ENCODE measurements around the gene RAPSN. TPM values are rescaled to one million over a fixed set of nuclear protein-coding genes. Genes with fewer than 3 reads are reported as not detected.

Gene RAPSN
- total RNA-seq, 1 donor = 0.42 TPM

DNA sequence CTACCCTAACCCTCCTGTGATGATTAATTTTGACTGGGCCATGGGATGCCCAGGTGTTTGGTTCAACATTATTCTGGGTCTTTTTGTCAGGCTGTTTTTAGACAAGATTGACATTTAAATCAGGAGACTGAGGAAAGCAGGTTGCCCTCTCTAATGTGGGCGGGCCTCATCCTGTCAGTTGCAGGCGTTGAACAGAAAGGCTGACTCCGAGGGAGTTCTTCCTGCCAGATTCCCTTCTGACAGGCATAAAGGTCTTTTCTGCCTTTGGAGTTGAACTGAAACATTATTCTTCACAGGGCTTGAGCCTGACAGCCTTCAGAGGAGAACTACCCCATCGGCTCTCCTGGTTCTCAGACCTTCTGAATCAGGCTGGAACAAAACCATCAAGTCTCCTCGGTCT is 18.4 kb downstream of the RAPSN start:
- no peaks in the 10 kb centered on the region for H3K9me3 ChIP-seq (ENCODE audit: low read depth, low read length)
- peaks cover 8% of the 10 kb centered on the region for H3K4me1 ChIP-seq (ENCODE audit: insufficient read depth, low read length)
- H3K27me3 ChIP-seq (ENCODE audit: insufficient read depth, low read length) = no peaks in the 10 kb centered on the region
- no peak overlapping the region for H3K4me3 ChIP-seq (ENCODE audit: low read length)

DNA sequence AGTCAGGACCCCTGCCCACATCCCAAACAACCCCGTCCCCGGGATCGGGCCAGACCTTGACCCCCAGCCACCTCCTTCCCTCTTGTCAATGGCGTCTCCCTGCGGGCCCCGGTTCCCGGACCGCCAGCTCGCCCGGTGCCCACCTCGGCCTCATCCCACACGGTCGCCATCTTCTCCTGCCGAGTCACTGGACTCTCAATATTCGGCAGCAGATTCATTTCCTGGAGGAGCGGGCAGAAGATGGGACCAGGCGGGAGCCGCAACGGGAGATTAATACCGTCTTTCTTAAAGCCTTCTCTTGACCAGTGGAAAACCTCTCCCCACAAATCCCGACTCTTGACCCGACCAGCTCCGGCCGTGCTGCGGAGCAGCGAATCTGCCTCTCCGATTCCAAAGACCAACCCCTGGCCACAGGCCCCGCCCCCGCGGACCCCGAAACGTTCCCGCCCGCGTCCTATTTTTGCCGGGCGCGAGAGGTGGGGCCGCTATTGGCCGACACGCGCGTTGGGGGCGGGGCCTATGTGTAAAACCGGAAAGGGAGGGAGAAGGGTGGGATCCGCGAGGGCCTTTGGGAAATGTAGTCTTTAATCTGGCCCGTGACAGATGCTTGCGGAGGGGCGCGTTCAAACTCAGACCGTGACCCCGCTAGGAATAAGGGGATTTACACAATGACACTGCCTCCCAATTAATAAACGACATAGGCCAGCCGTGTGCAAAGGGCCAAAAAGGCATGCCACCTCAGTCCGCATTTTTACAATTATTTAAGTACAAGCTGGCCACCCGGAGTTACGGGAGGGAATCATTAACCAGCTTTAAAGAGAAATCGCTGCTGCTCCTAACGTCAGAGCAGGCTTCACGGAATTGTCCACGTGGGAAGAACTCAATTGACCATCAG is 22.6 kb downstream of the RAPSN start, which contains the start of gene PSMC3:
Gene PSMC3 (minus strand): TSS at position 378 of the 895 bp plus-strand sequence. CDS start 160 bp downstream, at position 218.
- Histone ChIP-seq H3K4me3 (ENCODE audit: low read length) (peak within 1 kb of the TSS; percentile 99), H3K27me3 (ENCODE audit: insufficient read depth, low read length) (no peaks in the 10 kb centered on the region), H3K9me3 (ENCODE audit: low read depth, low read length) (no peaks in the 10 kb centered on the region), H3K4me1 (ENCODE audit: insufficient read depth, low read length) (peaks cover 18% of the 10 kb centered on the region)

DNA sequence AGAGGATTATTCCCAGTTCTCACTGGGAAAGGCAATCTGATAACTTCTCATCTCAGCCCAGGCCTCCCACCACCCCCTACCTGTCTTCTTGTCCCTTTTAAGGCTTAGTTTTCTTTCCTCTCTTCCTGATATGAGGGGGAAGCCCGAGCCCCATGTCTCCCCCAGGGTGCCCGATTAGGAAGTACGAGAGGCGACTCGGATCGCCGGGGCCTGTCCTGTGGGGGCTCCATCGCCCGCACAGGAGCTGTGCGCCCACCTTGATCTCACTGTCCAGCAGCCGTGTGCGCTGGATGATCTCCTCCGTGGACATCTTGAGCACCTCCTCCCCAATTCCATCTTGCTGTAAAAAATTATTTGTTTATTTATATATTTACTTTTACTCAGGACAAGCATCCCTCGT is 23.3 kb downstream of the RAPSN start:
- peaks cover 18% of the 10 kb centered on the region for H3K4me1 ChIP-seq (ENCODE audit: insufficient read depth, low read length)
- no peaks in the 10 kb centered on the region for H3K9me3 ChIP-seq (ENCODE audit: low read depth, low read length)
- H3K27me3 ChIP-seq (ENCODE audit: insufficient read depth, low read length) = no peaks in the 10 kb centered on the region
- H3K4me3 ChIP-seq (ENCODE audit: low read length) = peak overlapping the region; percentile 99

DNA sequence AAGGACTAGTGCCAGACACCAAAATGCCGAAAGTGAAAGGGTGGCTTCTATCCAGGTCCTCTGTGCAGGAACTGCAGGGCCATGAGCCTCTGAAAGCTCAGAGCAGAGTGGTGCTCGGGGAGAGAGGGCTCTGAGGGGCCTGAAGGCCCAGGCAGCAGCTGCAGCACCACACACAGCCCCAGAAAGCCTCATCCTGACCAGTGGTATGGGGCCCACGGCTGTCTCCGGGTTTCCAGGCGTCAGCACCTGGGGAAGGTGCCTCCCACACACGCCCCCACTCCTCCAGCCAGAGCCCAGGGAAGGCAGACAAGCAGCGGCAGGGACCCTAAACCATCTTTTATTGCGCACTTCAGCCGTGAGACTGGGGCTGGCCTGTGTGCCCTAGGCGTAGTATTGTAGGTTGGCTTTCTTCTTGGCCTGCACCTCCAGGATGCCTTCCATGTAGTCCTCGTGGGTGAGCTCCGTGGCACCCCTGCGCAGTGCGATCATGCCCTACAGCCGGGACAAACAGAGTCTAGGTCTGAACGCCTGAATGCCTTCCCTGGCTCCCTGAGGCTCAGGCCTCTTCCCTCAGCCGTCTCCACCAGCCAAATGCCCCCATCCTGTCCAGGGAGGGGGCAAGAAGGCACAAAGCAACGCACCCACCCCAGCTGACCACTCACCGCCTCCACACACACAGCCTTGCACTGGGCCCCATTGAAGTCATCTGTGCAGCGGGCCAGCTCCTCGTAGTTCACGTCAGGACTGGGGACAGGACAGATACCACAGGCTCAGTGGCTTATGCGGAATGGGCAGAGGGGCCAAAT is 30.3 kb downstream of the RAPSN start:
- Histone ChIP-seq H3K4me3 (ENCODE audit: low read length) (no peak overlapping the region), H3K4me1 (ENCODE audit: insufficient read depth, low read length) (no peaks in the 10 kb centered on the region)

DNA sequence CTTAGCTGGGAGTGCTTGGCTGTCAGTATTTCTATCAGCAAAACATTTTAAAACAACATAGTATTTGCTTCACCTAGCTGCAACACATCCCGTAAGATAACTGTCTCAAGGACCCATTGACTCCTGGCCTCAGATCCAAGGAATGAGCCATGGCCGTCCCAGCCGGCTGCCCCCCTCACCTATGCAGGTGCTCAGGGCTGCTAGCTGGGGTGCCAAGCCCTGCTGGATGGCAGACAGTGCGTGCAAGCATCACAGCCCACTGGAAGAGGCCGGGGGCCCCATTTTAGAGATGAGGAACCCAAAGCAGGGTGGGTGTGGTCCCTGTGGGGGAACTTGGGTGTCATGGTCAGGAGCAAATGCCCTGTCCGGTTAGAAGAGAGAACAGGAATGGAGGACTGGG is 31.2 kb downstream of the RAPSN start:
- Histone ChIP-seq H3K4me1 (ENCODE audit: insufficient read depth, low read length) (no peaks in the 10 kb centered on the region), H3K9me3 (ENCODE audit: low read depth, low read length) (no peaks in the 10 kb centered on the region), H3K27me3 (ENCODE audit: insufficient read depth, low read length) (no peaks in the 10 kb centered on the region), H3K4me3 (ENCODE audit: low read length) (no peak overlapping the region)

More for the DNA sequence above, 30.3 kb downstream of the RAPSN start:
- Histone ChIP-seq H3K27me3 (ENCODE audit: insufficient read depth, low read length) (no peaks in the 10 kb centered on the region), H3K9me3 (ENCODE audit: low read depth, low read length) (no peaks in the 10 kb centered on the region)

DNA sequence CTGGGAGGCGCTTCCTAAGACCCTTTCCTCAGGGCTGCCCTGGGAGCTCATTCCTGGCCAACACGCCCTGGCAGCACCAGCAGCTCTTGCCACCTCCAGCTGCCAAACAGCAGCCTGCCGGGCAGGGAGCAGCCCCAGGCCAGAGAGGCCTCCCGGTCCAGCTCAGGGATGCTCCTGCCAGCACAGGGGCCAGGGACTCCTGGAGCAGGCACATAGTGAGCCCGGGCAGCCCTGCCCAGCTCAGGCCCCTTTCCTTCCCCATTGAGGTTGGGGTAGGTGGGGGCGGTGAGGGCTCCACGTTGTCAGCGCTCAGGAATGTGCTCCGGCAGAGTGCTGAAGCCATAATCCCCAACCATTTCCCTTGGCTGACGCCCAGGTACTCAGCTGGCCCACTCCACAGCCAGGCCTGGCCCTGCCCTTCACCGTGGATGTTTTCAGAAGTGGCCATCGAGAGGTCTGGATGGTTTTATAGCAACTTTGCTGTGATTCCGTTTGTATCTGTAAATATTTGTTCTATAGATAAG is 32.9 kb downstream of the RAPSN start:
- Histone ChIP-seq H3K4me1 (ENCODE audit: insufficient read depth, low read length) (no peaks in the 10 kb centered on the region), H3K27me3 (ENCODE audit: insufficient read depth, low read length) (no peaks in the 10 kb centered on the region), H3K9me3 (ENCODE audit: low read depth, low read length) (no peaks in the 10 kb centered on the region), H3K4me3 (ENCODE audit: low read length) (no peak overlapping the region)

DNA sequence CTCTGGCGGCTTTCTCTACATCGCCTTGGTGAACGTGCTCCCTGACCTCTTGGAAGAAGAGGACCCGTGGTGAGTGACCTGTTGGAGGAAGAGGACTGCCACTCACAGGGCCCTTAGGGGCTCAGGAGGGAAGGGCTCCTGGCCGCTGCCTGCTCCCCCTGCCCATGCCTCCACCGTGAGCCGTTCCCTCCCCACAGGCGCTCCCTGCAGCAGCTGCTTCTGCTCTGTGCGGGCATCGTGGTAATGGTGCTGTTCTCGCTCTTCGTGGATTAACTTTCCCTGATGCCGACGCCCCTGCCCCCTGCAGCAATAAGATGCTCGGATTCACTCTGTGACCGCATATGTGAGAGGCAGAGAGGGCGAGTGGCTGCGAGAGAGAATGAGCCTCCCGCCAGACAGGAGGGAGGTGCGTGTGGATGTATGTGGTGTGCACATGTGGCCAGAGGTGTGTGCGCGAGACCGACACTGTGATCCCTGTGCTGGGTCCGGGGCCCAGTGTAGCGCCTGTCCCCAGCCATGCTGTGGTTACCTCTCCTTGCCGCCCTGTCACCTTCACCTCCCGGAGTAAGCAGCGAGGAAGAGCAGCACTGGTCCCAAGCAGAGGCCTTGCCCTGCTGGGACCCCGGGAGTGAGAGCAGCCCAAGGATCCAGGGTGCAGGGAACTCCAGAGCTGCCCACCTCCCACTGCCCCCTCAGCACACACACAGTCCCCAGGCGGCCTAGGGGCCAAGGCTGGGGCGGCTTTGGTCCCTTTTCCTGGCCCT is 33.7 kb downstream of the RAPSN start:
- Histone ChIP-seq H3K9me3 (ENCODE audit: low read depth, low read length) (no peaks in the 10 kb centered on the region), H3K4me3 (ENCODE audit: low read length) (no peak overlapping the region), H3K27me3 (ENCODE audit: insufficient read depth, low read length) (no peaks in the 10 kb centered on the region), H3K4me1 (ENCODE audit: insufficient read depth, low read length) (no peaks in the 10 kb centered on the region)

DNA sequence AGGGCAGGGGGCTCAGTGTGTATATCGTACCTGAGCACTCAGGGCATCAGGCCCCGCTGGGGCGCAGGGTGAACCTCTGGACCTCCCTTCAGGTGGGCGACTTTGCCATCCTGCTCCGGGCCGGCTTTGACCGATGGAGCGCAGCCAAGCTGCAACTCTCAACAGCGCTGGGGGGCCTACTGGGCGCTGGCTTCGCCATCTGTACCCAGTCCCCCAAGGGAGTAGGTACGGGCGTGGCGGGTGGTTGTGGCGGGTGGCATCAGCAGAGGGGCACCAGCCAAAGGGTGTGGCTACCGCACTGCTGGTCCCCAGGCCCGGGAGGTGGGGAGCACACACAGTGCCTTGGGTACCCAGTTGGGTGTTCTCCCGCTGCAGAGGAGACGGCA is 34.3 kb downstream of the RAPSN start:
- Histone ChIP-seq H3K4me1 (ENCODE audit: insufficient read depth, low read length) (no peaks in the 10 kb centered on the region), H3K9me3 (ENCODE audit: low read depth, low read length) (no peaks in the 10 kb centered on the region), H3K4me3 (ENCODE audit: low read length) (no peak overlapping the region), H3K27me3 (ENCODE audit: insufficient read depth, low read length) (no peaks in the 10 kb centered on the region)

DNA sequence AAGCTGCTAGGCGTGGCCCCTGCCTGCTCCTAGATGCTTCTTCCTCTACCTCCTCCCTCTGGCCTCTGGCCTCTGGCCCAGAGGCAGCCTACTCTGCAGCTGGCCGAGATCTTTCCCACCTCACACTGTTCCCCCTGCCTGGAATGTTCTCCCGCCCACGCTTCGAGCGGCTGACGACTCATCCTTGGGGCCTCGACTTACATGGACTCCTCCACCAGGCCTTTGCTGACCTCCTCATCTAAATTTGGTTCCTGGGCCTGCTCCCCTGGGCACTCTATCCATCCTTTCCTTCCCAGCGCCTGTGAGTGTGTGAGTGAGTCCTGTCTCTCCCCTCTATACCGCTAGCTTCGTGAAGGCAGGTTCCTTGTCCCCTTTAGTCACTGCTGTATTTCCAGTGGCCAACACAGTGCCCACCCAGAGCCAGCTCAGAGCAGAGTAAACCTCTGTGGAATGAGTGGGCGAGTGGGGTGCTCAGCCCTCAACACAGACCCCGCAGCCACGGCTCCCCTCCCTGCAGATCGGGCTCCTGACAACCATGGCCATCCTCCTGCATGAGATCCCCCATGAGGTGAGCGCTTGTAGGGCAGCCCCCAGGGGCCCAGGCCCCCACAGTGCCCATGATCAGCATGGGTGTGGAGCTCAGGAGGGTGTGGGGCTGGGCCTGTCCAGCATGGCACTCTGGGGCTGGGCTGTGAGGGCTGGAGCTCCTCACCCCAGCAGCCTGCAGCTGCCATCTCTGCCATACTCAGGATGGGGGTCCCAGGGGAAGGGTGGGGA is 34.8 kb downstream of the RAPSN start:
- H3K4me1 ChIP-seq (ENCODE audit: insufficient read depth, low read length) = peaks cover 5% of the 10 kb centered on the region
- H3K9me3 ChIP-seq (ENCODE audit: low read depth, low read length) = no peaks in the 10 kb centered on the region
- no peaks in the 10 kb centered on the region for H3K27me3 ChIP-seq (ENCODE audit: insufficient read depth, low read length)
- no peak overlapping the region for H3K4me3 ChIP-seq (ENCODE audit: low read length)

DNA sequence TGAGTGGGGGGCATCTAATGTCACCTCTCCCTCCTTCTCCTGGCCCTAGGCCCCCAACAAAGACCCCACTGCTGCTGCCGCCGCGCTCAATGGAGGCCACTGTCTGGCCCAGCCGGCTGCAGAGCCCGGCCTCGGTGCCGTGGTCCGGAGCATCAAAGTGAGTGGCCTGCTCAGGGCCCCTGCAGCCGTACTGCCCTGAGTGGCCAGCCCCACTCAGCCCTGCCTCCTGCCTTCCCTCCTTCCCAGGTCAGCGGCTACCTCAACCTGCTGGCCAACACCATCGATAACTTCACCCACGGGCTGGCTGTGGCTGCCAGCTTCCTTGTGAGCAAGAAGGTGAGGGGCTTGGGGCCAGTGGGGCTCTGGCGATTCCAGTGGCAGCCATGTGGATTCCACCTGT is 35.6 kb downstream of the RAPSN start:
- peaks cover 9% of the 10 kb centered on the region for H3K4me1 ChIP-seq (ENCODE audit: insufficient read depth, low read length)
- no peak overlapping the region for H3K4me3 ChIP-seq (ENCODE audit: low read length)
- H3K9me3 ChIP-seq (ENCODE audit: low read depth, low read length) = no peaks in the 10 kb centered on the region
- no peaks in the 10 kb centered on the region for H3K27me3 ChIP-seq (ENCODE audit: insufficient read depth, low read length)

DNA sequence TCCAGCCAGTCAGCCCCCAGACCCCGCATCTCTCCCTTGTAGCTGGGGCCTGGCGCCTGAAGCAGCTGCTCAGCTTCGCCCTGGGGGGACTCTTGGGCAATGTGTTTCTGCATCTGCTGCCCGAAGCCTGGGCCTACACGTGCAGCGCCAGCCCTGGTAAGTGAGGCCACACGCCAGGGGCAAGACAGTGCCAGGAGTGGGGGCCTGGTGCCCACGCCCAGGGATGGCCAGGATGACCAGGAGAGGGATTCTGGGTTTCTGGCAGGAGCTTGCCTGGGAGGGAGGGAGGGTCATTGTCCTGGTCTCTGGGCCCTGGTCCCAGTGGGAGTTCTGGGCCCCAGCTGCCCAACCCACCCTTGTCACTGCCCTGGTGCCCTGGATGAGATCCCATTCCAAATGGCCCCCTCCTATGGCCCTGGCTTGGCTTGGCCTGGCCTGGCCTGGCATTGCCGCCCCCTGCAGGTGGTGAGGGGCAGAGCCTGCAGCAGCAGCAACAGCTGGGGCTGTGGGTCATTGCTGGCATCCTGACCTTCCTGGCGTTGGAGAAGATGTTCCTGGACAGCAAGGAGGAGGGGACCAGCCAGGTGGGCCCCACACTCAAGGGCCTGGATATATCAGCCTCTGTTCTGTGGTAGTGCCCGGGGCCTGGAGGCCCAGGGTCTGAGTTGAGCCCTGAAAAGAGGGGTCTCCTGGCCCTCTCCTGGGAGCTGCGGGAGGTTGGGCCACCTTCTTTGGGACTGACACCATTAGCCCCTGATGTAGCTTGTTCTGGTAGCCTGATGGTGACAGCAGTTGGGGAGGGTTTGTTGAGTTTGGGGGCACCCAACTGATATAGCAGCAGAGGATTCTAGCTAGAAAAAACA is 36.8 kb downstream of the RAPSN start:
- H3K27me3 ChIP-seq (ENCODE audit: insufficient read depth, low read length) = no peaks in the 10 kb centered on the region
- no peak overlapping the region for H3K4me3 ChIP-seq (ENCODE audit: low read length)
- peaks cover 18% of the 10 kb centered on the region for H3K4me1 ChIP-seq (ENCODE audit: insufficient read depth, low read length)
- H3K9me3 ChIP-seq (ENCODE audit: low read depth, low read length) = no peaks in the 10 kb centered on the region

DNA sequence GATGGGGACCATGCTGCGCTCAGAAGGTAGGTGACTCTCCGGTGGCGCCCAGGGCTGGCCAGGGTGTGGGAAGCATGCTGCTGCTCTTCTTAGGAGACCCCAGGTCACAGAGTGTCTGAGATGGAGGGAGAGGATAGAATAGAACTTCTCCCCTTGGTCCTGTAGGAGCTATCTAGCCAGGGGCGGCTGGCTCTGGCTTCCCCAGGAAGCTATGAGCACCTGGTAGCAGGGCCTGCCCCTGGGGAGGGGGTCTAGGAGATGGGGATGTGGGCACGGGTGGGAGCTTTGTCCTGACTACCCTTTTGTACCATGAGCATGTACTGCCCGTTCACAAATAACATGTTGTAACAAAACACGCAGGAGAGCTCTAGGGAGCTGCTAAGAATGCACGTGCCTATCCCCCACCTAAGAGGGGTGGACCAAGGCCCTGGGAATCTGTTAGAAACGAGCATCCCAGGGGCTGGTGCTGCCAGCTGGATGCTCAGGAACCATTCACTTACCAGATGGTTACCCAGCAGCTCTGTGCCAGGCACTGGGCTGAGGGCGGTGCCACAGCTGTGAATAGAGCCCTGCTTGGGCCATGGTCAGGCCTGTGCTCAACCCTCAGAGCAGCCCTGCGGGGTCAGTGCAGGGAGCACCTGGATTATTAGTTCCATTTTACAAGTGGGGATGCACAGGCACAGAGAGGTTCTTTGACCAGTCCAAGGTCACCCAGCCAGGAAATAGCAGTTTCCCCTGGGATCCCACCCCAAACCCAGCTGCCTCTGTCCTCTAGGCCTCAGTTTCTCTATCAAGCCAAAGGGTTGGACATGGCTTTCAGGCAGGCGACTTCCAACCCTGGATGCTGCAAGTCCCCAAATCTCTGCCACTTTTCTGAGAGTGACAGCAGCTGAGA is 38.3 kb downstream of the RAPSN start:
- no peak overlapping the region for H3K4me3 ChIP-seq (ENCODE audit: low read length)
- no peaks in the 10 kb centered on the region for H3K9me3 ChIP-seq (ENCODE audit: low read depth, low read length)
- no peaks in the 10 kb centered on the region for H3K27me3 ChIP-seq (ENCODE audit: insufficient read depth, low read length)
- peaks cover 30% of the 10 kb centered on the region for H3K4me1 ChIP-seq (ENCODE audit: insufficient read depth, low read length)
